Ascending aorta (tissue), 2 donors: Measurements from ENCODE around the gene RYR1. TPM values are rescaled to one million over a fixed set of nuclear protein-coding genes. Genes with fewer than 3 reads are reported as not detected.
"Not testable (repeated sequence)": the region's sequence is repeated elsewhere in the genome, so short reads cannot be mapped to it uniquely, and the experiment has no call there.

Experiments
- DNase-seq, 2 donors: peaks; one replicate each; pipeline ENCODE4 v3.0.0-alpha.2; 2019; ENCODE audit warnings: low spot score in 2 of 2
- H3K27ac ChIP-seq, 2 donors: fragments of 200-600 bp; sonication (generic); one replicate each; pipeline ENCODE4 v1.5.1; 2016 to 2017; ENCODE audit warnings: mild to moderate bottlenecking in 1 of 2
- H3K27me3 ChIP-seq: fragments of 200-600 bp; sonication (generic); one replicate; pipeline ENCODE4 v1.5.1; 2017
- H3K36me3 ChIP-seq, 2 donors: fragments of 200-600 bp; sonication (generic); one replicate each; pipeline ENCODE4 v1.5.1; 2016
- H3K4me1 ChIP-seq, 2 donors: fragments of 200-600 bp; sonication (generic); one replicate each; pipeline ENCODE4 v1.5.1; 2016 to 2017; ENCODE audit warnings: mild to moderate bottlenecking in 1 of 2
- H3K4me3 ChIP-seq, 2 donors: fragments of 200-600 bp; sonication (generic); one replicate each; pipeline ENCODE4 v1.5.1; 2016 to 2017; ENCODE audit warnings: mild to moderate bottlenecking in 1 of 2
- H3K9me3 ChIP-seq, 2 donors: fragments of 200-600 bp; sonication (generic); one replicate each; pipeline ENCODE4 v1.5.1; 2016
- CTCF ChIP-seq, 3 experiments: fragments of 200-600 bp in 2 of 3; fragments of 450-650 bp in 1 of 3; sonication (generic) in 2 of 3; IDR thresholded peaks; one replicate each; pipeline ENCODE4 v1.5.1; 2016 to 2019; ENCODE audit warnings: antibody characterized with exemption in 3 of 3, mild to moderate bottlenecking in 1 of 3, moderate library complexity in 1 of 3
- intact Hi-C: fragments of 100-400 bp; cut with DNase I; formaldehyde crosslinking; loops from one replicate; pipeline ENCODE4 v1.15.1; 2023
- total RNA-seq: library from RNA; depleted of rRNA; stranded (reverse); fragments of >200 nt; gene quantifications from one replicate; pipeline ENCODE4 v1.1.0, GENCODE V29; 2016

Gene RYR1
- total RNA-seq, 1 donor from 2014 or later = 1.5 TPM

- TF ChIP-seq CTCF (IDR thresholded peaks at IDR 0.05) = peak; percentile 70 to 90 (median 89)
- Histone ChIP-seq H3K4me3 (no peak overlapping the region), H3K9me3 (no peaks in the 10 kb centered on the region), H3K36me3 (no peaks in the 10 kb centered on the region), H3K27ac (no peak overlapping the region), H3K27me3 (no peaks in the 10 kb centered on the region), H3K4me1 (no peaks in the 10 kb centered on the region)
- peak in 1 of 2 donors; percentile 76 for DNase-seq
- intact Hi-C loops = loop anchor here (2.0 to 10.0 kb wide), 2 partner anchors 120 to 420 kb away; partner anchors contain the start of genes MRPS12 and SARS2
These were observed 81.5 kb downstream of the RYR1 start for GRCh38 chr19:38514812-38515633.

GRCh38 chr19:38515896-38516295 is 82.4 kb downstream of the RYR1 start:
- Histone ChIP-seq H3K36me3 (no peaks in the 10 kb centered on the region), H3K4me3 (no peak overlapping the region), H3K4me1 (no peaks in the 10 kb centered on the region), H3K27ac (no peak overlapping the region), H3K9me3 (no peaks in the 10 kb centered on the region), H3K27me3 (no peaks in the 10 kb centered on the region)
- intact Hi-C loops = loop anchor here (2.0 to 10.0 kb wide), 2 partner anchors 119 to 419 kb away; partner anchors contain the start of genes MRPS12 and SARS2
- DNase-seq = no peak
- TF ChIP-seq CTCF (IDR thresholded peaks at IDR 0.05) = no peak

DNA sequence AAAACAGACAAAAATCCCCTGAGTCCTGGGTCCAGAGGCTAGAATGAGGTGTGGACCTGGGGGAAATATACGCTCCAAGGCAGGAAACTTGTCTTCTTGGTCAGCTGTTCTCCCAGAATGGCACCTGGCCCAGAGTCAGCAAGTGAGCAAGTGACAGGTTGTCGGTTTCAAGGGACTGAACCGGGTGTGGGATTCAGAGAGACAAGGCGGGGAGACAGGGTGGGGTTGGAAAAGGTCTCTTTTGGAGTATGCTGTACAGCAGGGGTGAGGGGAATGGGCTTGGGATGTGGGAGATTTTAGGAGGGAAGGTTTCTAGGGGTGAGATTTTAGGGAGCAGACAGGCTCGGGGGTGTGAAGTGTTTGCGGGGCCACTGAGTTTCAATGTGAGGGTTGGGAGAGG is 83.3 kb downstream of the RYR1 start:
- Histone ChIP-seq H3K27me3 (no peaks in the 10 kb centered on the region), H3K36me3 (no peaks in the 10 kb centered on the region), H3K4me3 (no peak overlapping the region), H3K9me3 (no peaks in the 10 kb centered on the region), H3K27ac (no peak overlapping the region), H3K4me1 (no peaks in the 10 kb centered on the region)
- DNase-seq = no peak
- intact Hi-C loops = loop anchor here (10.0 kb wide), 1 partner anchor 418 kb away; the partner anchor contains the start of genes MRPS12 and SARS2
- TF ChIP-seq CTCF (IDR thresholded peaks at IDR 0.05) = no peak

- Histone ChIP-seq H3K9me3 (no peaks in the 10 kb centered on the region), H3K36me3 (no peaks in the 10 kb centered on the region), H3K4me1 (no peaks in the 10 kb centered on the region), H3K4me3 (no peak overlapping the region), H3K27ac (no peak overlapping the region), H3K27me3 (no peaks in the 10 kb centered on the region)
- no peak for TF ChIP-seq CTCF (IDR thresholded peaks at IDR 0.05)
- intact Hi-C loops = loop anchor here (10.0 kb wide), 1 partner anchor 417 kb away; the partner anchor contains the start of genes MRPS12 and SARS2
- DNase-seq = no peak
These were observed 83.8 kb downstream of the RYR1 start for GRCh38 chr19:38517321-38517720.

DNA sequence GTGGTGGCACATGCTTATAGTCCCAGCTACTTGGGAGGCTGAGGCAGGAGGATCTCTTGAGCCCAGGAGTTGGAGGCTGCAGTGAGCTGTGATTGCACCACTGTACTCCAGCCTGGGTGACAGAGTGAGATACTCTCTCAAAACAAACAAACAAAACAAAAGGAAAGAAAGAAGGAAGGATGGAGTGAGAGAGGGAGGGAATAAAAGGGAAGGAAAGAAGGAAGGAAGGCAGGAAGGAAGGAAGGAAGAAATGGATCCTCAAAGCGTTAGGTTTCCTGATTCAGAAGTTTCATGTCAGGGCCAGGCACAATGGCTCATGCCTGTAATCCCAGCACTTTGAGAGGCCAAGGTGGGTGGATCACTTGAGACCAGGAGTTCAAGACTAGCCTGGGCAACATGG is 84.5 kb downstream of the RYR1 start:
- H3K27me3 ChIP-seq, H3K9me3 ChIP-seq, H3K36me3 ChIP-seq, DNase-seq, H3K4me3 ChIP-seq, H3K4me1 ChIP-seq, H3K27ac ChIP-seq: not testable (repeated sequence)
- intact Hi-C loops = loop anchor here (10.0 kb wide), 1 partner anchor 417 kb away; the partner anchor contains the start of genes MRPS12 and SARS2

- Histone ChIP-seq H3K4me1 (no peaks in the 10 kb centered on the region), H3K36me3 (no peaks in the 10 kb centered on the region), H3K27me3 (no peaks in the 10 kb centered on the region), H3K4me3 (no peak overlapping the region), H3K9me3 (no peaks in the 10 kb centered on the region), H3K27ac (no peak overlapping the region)
- no peak for DNase-seq
- intact Hi-C loops = loop anchor here (10.0 kb wide), 1 partner anchor 416 kb away; the partner anchor contains the start of genes MRPS12 and SARS2
- TF ChIP-seq CTCF (IDR thresholded peaks at IDR 0.05) = no peak
These were observed 85.7 kb downstream of the RYR1 start for GRCh38 chr19:38519168-38519567.
